HG02870 (cell line): ENCODE data around the gene BABAM2.
"Not testable (repeated sequence)": the region's sequence is repeated elsewhere in the genome, so short reads cannot be mapped to it uniquely, and the experiment has no call there.

Source experiments
- ATAC-seq: cut with Tn5 transposase; IDR thresholded peaks from one replicate; pipeline ENCODE4 v1.9.1; 2021; ENCODE audit warnings: mild to moderate bottlenecking, moderate library complexity; ENCODE audit not compliant: unreplicated experiment

The BABAM2 gene

DNA sequence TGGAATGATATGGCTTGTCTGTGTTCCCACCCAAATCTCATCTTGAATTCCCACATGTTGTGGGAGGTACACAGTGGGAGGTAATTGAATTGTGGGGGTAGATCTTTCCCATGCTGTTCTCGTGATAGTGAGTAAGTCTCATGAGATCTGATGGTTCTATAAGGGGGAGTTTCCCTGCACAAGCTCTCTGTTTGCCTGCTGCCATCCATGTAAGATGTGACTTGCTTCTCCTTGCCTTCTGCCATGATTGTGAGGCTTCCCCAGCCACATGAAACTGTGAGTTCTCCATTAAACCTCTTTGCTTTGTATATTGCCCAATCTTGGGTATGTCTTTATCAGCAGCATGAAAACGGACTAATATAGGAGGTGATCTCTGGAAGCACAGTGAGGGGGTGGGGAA is 78.4 kb downstream of the BABAM2 start:
- ATAC-seq, result not testable (repeated sequence)

DNA sequence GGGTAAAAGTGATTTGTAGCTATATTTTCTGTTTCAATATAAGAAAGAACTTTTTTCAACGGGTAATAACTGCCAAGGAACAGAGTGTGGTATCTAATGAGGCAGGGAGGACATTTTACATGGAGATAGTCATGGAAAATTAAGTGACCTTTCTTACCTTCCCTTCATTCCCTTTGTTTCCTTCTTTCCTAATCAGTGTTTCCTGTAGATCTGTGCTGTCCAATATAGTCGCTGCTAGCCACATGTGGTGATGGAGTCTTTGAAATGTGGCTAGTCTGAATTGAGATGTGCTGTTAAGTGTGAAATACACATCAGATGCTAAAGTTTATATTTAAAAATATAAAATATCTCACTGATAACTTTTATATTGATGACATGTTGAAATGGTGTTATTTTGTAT is 81.8 kb downstream of the BABAM2 start:
- no peak for ATAC-seq

DNA sequence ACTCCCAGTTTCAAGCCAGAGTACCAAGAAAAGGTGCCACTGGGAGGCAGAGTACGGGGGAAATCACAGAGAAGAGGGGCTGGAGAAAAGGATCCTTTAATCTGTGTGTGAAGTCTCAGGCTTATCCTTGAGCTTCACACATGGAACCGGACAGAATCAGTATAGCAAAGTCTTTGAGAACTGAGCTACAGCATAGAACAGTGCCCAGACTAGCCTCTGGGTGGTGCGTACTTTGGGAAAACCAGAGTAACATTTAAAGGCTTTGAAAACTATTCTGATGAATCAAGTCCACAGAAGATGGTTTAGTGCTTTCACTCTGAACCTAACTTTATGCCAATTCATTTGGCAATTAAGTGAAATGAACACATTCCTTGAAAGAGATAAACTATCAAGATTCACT is 83.1 kb downstream of the BABAM2 start:
- ATAC-seq, result no peak

DNA sequence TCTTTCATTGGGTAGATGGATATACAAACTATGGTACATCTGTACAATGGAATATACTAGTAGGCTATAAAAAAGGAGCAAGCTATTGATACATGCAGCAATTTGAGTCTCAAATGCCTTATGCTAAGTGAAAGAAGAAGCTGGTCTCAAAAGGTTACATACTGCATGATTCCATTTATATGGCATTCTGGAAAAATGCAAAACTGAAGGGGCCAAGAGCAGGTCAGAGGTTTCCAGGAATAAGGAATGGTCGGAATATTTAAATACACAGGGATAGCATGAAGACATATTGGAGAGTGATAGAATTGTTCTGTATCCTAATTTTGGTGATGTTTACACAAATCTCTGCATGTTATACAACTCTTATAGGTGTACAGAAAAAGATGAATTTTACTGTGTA is 85.8 kb downstream of the BABAM2 start:
- no peak for ATAC-seq

DNA sequence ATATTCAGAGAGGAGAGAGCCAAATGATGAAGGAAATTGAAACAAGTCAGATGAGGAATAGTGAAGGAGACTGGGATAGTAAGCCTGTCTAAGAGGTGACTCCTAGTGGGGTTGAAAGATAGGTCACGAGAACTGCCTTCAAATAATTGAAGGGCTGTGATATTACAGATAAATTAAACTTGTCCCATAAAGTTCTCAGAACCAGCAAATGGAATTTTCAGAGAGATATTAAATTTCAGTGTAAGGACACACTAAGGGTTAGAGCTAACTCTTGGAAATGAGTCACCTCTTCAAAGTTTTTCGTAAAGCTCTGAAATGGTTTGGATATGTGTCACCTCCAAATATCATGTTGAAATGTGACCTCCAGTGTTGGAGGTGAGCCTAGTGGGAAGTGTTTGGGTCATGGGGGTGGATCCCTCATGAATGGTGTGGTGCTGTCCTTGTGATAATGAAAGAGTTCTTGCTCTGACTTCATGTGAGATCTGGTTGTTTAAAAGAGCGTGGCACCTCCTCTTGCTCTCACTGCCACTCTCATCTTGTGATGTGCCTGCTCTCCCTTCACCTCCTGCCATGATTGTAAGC is 87.3 kb downstream of the BABAM2 start:
- no peak for ATAC-seq

DNA sequence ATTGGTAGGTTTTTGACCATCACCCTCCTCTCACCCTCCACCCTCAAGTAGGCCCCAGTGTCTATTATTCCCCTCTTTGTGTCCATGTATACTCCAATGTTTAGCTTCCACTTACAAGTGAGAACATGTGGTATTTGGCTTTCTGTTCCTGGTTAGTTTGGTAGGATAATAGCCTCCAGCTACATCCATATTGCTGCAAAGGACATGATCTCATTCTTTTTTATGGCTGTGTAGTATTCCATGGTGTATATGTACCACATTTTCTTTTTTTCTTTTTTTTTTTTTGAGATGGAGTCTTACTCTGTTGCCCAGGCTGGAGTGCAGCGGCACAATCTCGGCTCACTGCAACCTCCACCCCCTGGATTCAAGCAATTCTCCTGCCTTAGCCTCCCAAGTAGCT is 88.2 kb downstream of the BABAM2 start:
- ATAC-seq, result not testable (repeated sequence)

DNA sequence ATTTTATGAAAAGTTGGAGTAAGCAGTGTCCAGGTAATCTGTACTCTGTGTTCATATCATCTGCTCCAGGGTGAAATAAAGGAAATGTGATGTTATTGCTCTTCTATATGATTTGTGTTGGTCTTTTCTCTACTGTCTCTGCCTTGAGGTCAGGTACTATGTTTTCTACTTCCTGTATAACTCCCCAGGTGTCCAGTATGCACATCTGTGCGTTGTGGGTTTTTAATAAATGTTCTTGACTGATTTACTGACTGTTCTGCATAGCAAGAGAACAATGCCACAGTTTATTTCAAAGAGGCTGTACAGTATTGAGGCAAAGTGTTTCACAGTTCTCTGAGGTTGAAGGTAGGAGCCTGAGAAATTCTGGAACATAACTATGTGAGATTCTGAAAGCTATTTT is 89.7 kb downstream of the BABAM2 start:
- ATAC-seq, result no peak

DNA sequence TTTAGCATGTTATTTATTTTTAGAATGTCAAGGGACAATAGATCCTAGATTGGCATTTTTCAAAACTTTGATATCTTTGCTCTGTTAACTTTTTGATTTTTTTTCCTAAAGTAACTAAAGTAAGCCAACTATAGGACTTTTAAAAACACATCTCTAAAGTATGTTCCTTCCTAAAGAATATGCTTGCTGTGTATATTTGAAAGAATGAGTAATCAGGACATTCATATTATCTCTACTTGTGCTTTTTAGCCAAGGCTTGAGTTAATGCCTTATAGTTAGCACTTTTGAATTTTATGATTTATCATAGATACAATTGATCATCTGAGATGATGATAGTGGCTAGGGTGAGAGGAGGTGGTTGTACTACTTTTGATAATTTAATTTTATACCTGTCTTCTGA is 93.6 kb downstream of the BABAM2 start:
- no peak for ATAC-seq

DNA sequence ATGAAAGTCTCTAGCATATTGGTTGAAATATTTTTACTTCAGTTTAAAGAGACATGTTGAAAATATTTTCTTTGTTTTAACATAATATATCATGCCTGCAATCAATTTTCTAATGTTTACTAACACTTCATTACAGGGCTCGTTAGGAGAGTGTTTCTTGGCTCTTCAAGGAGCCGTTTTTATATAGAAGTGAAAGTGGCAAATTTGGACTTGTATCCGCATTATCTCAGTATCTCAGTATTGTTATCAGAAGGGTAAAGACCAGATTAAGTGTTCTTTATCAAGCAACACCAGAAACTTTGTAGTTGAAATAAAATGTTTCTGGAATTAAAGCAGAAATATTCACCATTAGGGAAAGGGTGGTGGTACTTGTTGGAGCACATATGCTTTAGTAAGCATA is 97.8 kb downstream of the BABAM2 start:
- no peak for ATAC-seq

DNA sequence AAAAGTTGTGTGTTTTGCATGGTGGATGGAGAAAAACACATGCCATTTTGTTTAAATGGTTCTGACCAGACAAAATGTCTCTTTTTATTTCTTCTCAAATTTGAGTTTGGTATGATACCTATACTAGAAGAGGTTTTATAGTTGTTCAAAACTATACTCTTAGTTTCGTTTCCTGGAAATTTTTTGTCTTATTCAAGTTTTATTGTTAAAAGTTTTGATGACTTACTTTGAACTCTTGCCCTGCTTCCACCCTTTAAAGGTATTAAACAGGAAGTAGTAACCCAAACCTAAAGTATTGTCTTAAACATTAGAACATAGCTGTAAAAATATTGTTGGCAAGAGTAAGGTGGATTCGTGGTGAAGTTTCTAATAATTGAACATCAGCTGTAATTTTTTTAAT is 98.2 kb downstream of the BABAM2 start:
- ATAC-seq, result no peak

DNA sequence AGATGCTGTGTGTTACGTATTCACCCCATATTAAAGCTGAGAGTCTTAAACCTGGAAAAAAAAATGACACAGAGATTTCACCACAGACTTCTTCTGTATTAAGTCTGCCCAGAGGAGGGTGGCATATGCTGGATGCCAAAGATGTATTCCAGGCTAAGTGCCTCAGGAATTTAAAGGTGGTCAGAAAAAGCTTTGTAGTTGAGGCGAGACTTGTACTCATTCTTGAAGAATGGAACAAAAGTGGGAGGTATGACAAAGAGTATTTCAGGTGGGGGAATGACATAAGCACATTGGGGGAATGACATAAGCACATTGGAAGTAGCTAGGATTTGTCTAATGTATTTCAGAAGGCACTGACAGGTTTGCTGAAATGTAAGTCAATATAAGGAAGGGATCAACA is 98.6 kb downstream of the BABAM2 start:
- ATAC-seq, result no peak

DNA sequence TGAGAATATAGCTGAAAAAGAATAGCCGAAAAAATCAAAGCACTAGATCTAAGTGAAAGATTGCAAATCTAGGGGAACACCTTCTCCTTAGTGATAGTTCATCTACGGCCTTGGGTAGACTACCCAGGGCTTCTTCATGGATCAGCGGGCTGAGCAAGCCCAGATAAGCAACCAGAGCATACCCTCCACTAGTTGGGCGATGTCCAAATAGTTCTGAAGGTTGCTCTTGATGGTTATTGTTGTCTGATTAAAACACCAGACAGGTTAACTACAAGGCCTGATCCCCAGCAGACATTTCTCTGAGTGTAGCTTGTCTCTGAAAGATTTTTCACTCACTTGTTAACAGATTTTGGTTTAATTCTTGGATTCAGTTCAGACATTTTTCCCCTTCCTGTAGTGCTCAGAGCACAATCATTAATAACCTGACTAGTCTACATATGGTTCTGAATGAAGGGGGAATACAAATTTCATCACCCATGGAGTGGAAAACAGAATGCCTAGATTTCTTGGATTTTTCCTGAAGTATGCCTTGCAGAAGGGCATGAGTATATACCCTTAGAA is 99.6 kb downstream of the BABAM2 start:
- no peak for ATAC-seq

DNA sequence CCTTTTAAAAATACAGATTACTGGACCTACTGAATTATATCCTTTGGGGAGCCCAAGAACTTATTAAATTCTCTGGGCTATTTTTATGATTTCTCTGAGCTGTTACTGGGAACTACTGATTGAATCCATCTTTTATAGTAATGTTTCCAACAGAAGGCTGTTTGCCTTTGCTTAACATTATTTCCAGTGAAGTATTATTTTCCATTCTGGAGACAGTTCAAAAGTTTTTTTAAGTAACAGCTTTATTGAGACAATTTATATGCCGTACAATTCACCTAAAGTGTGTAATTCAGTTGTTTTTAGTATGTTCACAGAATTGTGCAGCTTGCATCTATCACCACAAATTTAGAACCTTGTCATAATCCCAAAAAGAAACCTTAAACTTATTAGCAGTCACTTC is 100.6 kb downstream of the BABAM2 start:
- ATAC-seq, result no peak

DNA sequence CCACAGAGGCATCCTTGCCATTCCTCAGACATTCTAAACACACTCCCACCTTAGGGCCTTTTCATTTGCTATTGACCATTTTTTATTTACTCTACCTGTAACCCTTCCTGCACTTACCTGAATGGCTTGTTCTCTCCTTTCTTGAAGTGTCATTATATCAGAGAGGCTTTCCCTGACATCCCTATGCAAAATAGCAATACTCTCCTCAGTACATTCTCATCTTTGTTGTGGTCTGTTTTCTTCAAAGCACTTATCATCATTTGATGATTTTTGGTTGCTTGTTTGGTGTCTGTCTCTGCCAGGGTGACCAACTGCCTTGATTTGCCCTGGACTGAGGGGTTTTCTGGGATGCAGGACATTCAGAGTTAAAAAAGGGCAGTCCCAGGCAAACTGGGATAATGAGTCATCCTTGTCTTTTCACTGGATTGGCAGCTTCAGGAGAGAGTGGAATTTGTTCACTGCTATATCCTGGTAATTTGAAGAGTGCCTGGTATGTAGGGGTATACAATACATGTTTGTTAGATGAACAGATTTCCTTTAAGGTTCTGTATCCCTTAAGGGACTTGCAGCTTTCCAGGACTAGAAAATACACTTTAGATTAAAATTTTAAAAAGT is 102.4 kb downstream of the BABAM2 start:
- ATAC-seq, result no peak

DNA sequence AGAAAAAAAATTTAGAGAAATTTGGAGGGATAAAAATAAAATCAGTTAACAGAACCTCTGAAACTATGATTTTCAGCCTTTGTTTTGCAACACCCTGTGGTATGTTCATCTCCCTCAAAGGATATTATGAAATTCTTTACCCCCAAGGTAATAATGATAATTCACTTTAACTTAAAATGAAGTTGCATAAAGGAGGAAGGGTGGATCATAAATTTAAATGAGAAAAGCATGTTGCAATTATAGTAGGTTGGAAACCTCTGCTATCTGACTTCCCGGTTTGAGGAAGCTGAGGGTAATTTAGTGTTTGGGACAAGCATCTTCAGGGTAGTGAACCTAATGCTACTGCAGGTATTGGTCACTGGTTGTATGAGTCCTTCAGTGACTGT is 102.9 kb downstream of the BABAM2 start:
- ATAC-seq, result no peak

DNA sequence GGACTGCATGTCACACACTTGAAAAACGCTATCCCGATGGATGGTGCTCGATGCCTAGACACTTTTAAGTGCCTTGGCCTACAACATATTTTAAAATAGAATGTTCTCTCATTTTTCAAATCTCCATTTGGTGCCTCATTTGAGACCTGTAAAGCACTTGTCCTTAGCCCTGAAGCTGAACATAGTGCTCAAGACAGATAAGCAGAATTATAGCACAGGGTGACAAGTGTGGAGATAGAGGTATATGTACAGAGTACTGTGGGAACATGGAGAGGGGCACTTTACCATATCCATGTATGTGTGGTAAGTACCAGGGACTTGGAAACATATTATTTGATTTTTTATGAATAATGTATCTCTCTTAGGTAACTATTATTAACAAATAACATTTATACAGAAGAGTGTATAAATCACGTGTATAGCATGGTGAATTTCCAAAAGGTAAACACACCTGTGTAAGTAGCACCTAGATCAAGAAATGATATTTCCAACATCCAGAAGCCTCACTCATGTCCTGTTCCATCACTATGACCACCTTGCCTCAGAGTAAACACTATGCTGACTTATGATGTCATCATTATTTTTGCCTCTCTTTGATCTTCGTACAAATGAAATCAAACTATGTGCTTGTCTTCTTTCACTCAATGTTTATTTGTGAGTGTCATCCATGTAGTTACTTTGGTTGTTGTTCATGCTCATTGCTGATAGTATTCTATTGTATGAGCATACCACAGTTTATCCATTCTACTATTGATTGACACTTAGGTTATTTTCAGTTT is 103.6 kb downstream of the BABAM2 start:
- no peak for ATAC-seq

DNA sequence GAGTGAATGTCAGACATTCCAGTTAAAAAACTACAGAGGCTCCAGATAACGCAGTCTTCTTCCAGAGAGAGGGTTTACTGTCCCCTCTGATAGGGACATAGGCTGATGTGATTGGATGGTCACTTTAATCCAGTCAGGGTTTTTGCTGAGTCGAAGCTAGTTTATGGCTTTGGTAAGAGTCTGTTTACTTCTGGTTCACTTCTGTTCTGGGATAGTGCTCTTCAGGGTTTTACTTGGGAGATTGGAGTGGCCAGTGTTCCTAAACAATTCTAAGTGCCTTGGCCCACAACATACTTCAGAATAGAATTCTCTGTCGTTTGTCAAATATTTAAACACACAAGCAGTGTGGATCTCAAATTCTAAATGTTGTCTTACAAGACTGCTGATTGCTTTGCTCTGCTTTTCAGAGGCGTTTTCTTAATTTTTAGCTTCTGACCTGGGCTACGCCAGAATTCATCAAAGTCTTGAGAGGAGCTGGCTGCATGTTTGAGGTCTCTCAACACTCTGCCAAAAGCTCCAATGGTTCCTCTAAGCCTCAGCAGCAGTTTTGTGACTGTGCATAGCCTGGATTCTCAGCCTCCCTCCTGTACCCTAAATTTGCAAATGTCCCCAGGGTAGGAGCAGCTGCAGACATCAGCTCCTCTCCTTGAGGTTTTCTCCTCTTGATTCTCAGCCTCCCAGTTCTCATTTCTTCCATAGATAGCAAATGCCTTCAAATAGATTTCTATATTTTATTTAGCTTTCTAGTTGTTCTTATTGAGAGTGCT is 105.8 kb downstream of the BABAM2 start:
- ATAC-seq, result no peak

DNA sequence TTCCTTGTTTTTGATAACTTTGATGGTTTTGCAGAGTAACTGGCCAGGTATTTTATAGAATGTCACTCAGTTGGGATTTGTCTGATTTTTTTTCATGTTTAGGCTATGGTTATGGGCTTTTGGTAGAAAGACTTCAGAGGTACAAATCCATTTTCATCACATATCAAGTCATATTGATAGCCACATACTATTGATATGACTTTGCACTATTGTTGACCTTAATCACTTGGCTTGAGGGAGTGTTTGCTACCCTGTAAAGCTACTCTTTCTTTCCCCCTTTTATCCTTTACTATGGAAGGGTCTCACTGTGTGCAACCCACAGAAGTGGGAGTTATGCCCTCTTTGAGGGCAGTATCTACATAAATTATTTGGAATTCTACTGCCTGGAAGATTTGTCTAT is 109.8 kb downstream of the BABAM2 start:
- ATAC-seq, result no peak

DNA sequence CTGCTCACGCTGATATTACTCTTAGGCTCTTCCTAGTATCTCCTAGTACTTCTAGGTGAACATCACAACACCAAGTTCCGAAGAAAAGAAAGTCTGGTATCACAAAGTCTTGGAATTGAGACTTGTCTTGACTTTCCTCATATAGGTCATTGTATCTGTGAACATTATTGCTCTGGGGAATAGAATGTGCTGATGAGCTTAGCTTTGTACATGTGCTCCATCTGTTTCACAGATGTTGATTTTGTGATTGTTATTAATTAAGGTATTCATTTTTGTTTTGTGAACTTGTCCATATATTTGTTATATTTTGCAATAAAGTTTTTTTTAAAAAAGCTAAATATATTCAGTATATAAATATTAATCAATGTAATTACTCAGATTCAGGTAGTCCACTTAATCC is 111.7 kb downstream of the BABAM2 start:
- ATAC-seq, result no peak

DNA sequence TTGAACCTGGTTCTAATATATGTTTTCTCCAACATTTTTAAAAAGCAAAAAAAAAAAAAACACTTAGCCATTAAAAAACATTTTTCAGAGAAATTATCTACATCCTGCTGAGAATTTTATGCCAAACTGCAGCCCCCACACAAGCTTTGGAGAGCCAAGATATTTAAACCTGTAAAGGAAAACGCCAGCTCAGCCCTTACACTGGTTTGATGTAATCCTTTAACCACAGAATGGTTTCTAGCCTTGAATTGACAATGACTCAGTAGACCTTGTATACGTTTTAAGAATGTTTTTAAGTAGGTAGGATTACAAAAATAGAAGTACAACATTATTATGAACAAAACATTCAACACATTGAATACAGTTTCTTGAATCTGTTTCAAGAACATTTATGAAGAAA is 113.6 kb downstream of the BABAM2 start:
- ATAC-seq, result no peak

DNA sequence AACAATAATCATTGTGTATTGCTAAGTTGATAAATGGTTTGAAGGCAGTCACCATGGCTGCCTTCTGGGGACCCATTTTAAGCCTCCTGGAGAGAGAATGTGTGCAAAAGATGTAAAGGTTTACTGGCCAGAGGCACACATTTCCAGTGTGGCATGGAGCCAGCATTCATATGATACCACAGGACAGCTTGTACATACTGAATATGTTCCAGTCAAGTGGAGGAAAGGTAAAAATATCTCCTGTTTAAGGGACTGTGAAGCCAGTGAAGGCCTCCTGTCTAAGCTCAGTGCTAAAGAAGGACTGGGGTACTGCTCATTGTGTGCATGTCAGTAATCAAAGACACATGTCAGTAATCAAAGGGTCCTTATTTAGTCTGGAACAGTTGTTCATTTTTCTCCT is 119.2 kb downstream of the BABAM2 start:
- ATAC-seq, result no peak
